HFFc6 (cell line): Measurements from ENCODE around the gene PDE4B. TPM values are rescaled to one million over a fixed set of nuclear protein-coding genes. Genes with fewer than 3 reads are reported as not detected.

ENCODE experiments used
- DNase-seq: peaks from one replicate; pipeline ENCODE4 v3.0.0-alpha.2; 2018
- H3K27ac Mint-ChIP-seq: 2 replicates; pipeline ENCODE4 v1.8.0; 2020; ENCODE audit warnings: mild to moderate bottlenecking, mixed read lengths
- H3K27me3 Mint-ChIP-seq: 2 replicates; pipeline ENCODE4 v1.8.0; 2021; ENCODE audit warnings: mild to moderate bottlenecking, moderate library complexity, mixed read lengths; ENCODE audit not compliant: insufficient read depth
- H3K36me3 Mint-ChIP-seq: 2 replicates; pipeline ENCODE4 v1.8.0; 2021; ENCODE audit warnings: low read depth, mixed read lengths
- H3K4me1 Mint-ChIP-seq: 2 replicates; pipeline ENCODE4 v1.8.0; 2020; ENCODE audit warnings: low read depth, mixed read lengths
- H3K4me3 Mint-ChIP-seq: 2 replicates; pipeline ENCODE4 v1.8.0; 2020; ENCODE audit warnings: mild to moderate bottlenecking, moderate library complexity, mixed read lengths
- H3K9me3 Mint-ChIP-seq: 2 replicates; pipeline ENCODE4 v1.8.0; 2020; ENCODE audit warnings: mild to moderate bottlenecking, mixed read lengths
- CTCF ChIP-seq: fragments of 200-600 bp; sonication (generic); IDR thresholded peaks from 2 replicates; pipeline ENCODE4 v1.5.0; 2021; ENCODE audit warnings: antibody characterized with exemption, mild to moderate bottlenecking
- total RNA-seq, 6 experiments: library from RNA; stranded (reverse); fragmentation: NEBNext Ultra II Directional; extraction: Animal tissue kit (Norgen Biotek cat#: 25700); gene quantifications; 2 replicates in 1 of 6; 3 replicates in 5 of 6; pipeline ENCODE4 v1.2.3, GENCODE V29; 2021

Gene PDE4B
- total RNA-seq, 6 experiments from 2014 or later: 34.9 to 57.6 (median 42.8) TPM

DNA sequence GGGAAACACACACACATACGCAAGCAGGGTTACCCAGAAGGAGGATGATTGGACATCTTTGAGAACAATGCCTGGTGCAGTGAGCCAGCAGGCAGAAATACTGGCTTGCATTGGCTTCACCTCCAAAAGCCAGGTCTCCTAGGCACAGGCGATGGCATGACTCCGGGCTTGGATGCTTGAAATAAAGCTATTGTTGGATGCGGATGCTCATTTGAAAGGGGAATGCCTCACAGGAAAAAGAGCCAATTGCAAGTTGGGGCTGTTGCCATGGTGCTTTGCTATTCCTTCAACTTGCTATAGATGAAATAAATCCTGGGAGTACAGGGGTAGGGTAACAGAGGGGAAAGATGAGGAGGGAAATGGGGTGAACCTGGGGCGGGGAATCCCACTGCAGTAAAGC, 560.6 kb downstream of the PDE4B start:
- Mint-ChIP-seq H3K9me3 (no peaks in the 10 kb centered on the region), H3K4me1 (peaks cover 96% of the 10 kb centered on the region), H3K4me3 (peak overlapping the region; percentile 65), H3K36me3 (peaks cover 59% of the 10 kb centered on the region), H3K27me3 (peaks cover 13% of the 10 kb centered on the region), H3K27ac (peak overlapping the region; percentile 75)
- no peak for DNase-seq
- TF ChIP-seq CTCF: no peak

- peaks cover 94% of the 10 kb centered on the region for H3K4me1 Mint-ChIP-seq
- H3K27ac Mint-ChIP-seq: peak overlapping the region; percentile 75
- peaks cover 69% of the 10 kb centered on the region for H3K36me3 Mint-ChIP-seq
- no peaks in the 10 kb centered on the region for H3K9me3 Mint-ChIP-seq
- peak overlapping the region; percentile 65 for H3K4me3 Mint-ChIP-seq
- DNase-seq: peak; percentile 45
- H3K27me3 Mint-ChIP-seq: peaks cover 13% of the 10 kb centered on the region
- TF ChIP-seq CTCF: 0 out of 2 replicates have a peak, but pooled peaks have one; percentile 12
Observed at GRCh38 chr1:66354311-66355201, 561.9 kb downstream of the PDE4B start.

- DNase-seq: no peak
- TF ChIP-seq CTCF: no peak
- Mint-ChIP-seq H3K36me3 (peaks cover 66% of the 10 kb centered on the region), H3K4me1 (peaks cover 94% of the 10 kb centered on the region), H3K27ac (peak overlapping the region; percentile 1; the same call in 1 of the 2 replicates), H3K27me3 (peaks cover 13% of the 10 kb centered on the region), H3K9me3 (no peaks in the 10 kb centered on the region), H3K4me3 (no peak overlapping the region; the same call in 1 of the 2 replicates)
Observed at GRCh38 chr1:66355756-66356155, 563.1 kb downstream of the PDE4B start.

DNA sequence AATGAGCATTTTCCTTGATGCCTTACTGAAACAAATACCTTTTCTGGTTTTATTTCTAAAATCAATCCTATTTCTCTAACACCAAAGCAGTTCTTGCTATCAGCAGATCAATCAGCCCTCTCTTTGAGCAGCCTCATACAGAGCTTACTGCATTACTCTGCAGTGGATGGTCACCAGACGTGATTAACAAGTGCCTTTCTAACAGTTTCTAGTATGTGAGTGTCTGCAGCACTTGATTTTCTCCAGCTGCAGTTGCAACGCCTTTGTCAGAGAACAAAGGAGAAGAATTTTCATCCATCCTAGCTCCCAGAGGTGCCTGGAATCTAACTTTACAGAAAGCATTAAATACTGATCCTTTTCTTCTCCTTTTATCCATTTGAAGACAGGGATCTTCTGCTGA, 563.9 kb downstream of the PDE4B start:
- peaks cover 92% of the 10 kb centered on the region for H3K4me1 Mint-ChIP-seq
- no peaks in the 10 kb centered on the region for H3K9me3 Mint-ChIP-seq
- no peak for TF ChIP-seq CTCF
- peaks cover 63% of the 10 kb centered on the region for H3K36me3 Mint-ChIP-seq
- H3K27ac Mint-ChIP-seq: no peak overlapping the region
- no peak overlapping the region; the same call in 1 of the 2 replicates for H3K4me3 Mint-ChIP-seq
- H3K27me3 Mint-ChIP-seq: peaks cover 13% of the 10 kb centered on the region
- no peak for DNase-seq

GRCh38 chr1:66357021-66357420, 564.3 kb downstream of the PDE4B start:
- Mint-ChIP-seq H3K9me3 (no peaks in the 10 kb centered on the region), H3K27ac (peak overlapping the region; percentile 56; the same call in 1 of the 2 replicates), H3K4me3 (no peak overlapping the region), H3K4me1 (peaks cover 92% of the 10 kb centered on the region), H3K36me3 (peaks cover 63% of the 10 kb centered on the region), H3K27me3 (peaks cover 10% of the 10 kb centered on the region)
- no peak for DNase-seq
- no peak for TF ChIP-seq CTCF
